ENCODE measurements around the gene FRG1. TPM values are rescaled to one million over a fixed set of nuclear protein-coding genes. Genes with fewer than 3 reads are reported as not detected.
"Not testable (repeated sequence)": the region's sequence is repeated elsewhere in the genome, so short reads cannot be mapped to it uniquely, and the experiment has no call there.

FRG1 gene
- polyA plus RNA-seq, 1 donor from 2014 or later, result 104 TPM

DNA sequence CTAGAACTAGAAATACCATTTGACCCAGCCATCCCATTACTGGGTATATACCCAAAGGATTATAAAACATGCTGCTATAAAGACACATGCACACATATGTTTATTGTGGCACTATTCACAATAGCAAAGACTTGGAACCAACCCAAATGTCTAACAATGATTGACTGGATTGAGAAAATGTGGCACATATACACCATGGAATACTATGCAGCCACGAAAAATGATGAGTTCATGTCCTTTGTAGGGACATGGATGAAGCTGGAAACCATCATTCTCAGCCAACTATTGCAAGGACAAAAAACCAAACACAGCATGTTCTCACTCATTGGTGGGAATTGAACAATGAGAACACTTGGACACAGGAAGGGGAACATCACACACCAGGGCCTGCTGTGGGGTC, 28.6 kb downstream of the FRG1 start:
- H3K27ac ChIP-seq (ENCODE audit: low read length); H3K27me3 ChIP-seq (ENCODE audit: insufficient read depth, low read depth, low read length); H3K9ac ChIP-seq (ENCODE audit: low read length); H2AFZ ChIP-seq (ENCODE audit: low read depth, low read length); H3F3A ChIP-seq (ENCODE audit: insufficient read depth, low read length, poor library complexity, severe bottlenecking); H3K36me3 ChIP-seq (ENCODE audit: insufficient read depth, low read length); H3K9me2 ChIP-seq (ENCODE audit: insufficient read depth, low read length); H3K79me2 ChIP-seq (replicated peaks; ENCODE audit: insufficient read depth, low read length); H4K20me1 ChIP-seq (ENCODE audit: insufficient read depth); H3K9me3 ChIP-seq (ENCODE audit: low read length); H3K4me2 ChIP-seq (ENCODE audit: low read length); H3K4me3 ChIP-seq (ENCODE audit: low read length): not testable (repeated sequence)

GRCh38 chr4:189973646-189974045, 33.0 kb downstream of the FRG1 start:
- Histone ChIP-seq H3K9me2 (ENCODE audit: insufficient read depth, low read length) (no peaks in the 10 kb centered on the region), H3K9ac (ENCODE audit: low read length) (no peak overlapping the region), H3K4me3 (ENCODE audit: low read length) (no peak overlapping the region), H3K27ac (ENCODE audit: low read length) (no peak overlapping the region), H3K9me3 (ENCODE audit: low read length) (no peaks in the 10 kb centered on the region), H3K27me3 (ENCODE audit: insufficient read depth, low read depth, low read length) (no peaks in the 10 kb centered on the region), H2AFZ (ENCODE audit: low read depth, low read length) (no peak overlapping the region), H3K4me2 (ENCODE audit: low read length) (no peak overlapping the region), H4K20me1 (ENCODE audit: insufficient read depth) (no peaks in the 10 kb centered on the region), H3F3A (ENCODE audit: insufficient read depth, low read length, poor library complexity, severe bottlenecking) (no peaks in the 10 kb centered on the region), H3K36me3 (ENCODE audit: insufficient read depth, low read length) (no peaks in the 10 kb centered on the region), H3K79me2 (replicated peaks; ENCODE audit: insufficient read depth, low read length) (no peaks in the 10 kb centered on the region)
- TF ChIP-seq, protein P1, sequence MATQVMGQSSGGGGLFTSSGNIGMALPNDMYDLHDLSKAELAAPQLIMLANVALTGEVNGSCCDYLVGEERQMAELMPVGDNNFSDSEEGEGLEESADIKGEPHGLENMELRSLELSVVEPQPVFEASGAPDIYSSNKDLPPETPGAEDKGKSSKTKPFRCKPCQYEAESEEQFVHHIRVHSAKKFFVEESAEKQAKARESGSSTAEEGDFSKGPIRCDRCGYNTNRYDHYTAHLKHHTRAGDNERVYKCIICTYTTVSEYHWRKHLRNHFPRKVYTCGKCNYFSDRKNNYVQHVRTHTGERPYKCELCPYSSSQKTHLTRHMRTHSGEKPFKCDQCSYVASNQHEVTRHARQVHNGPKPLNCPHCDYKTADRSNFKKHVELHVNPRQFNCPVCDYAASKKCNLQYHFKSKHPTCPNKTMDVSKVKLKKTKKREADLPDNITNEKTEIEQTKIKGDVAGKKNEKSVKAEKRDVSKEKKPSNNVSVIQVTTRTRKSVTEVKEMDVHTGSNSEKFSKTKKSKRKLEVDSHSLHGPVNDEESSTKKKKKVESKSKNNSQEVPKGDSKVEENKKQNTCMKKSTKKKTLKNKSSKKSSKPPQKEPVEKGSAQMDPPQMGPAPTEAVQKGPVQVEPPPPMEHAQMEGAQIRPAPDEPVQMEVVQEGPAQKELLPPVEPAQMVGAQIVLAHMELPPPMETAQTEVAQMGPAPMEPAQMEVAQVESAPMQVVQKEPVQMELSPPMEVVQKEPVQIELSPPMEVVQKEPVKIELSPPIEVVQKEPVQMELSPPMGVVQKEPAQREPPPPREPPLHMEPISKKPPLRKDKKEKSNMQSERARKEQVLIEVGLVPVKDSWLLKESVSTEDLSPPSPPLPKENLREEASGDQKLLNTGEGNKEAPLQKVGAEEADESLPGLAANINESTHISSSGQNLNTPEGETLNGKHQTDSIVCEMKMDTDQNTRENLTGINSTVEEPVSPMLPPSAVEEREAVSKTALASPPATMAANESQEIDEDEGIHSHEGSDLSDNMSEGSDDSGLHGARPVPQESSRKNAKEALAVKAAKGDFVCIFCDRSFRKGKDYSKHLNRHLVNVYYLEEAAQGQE (IDR thresholded peaks at IDR 0.05; ENCODE audit: borderline replicate concordance), result no peak
- no peak for TF ChIP-seq CTCF (IDR thresholded peaks at IDR 0.05; ENCODE audit: poor library complexity, severe bottlenecking)
- no peak for TF ChIP-seq SMC3 (conservative IDR thresholded peaks at IDR 0.05; ENCODE audit: poor library complexity)
- TF ChIP-seq EZH2 (IDR thresholded peaks at IDR 0.05; ENCODE audit: borderline replicate concordance, insufficient read depth, low read length, poor library complexity, severe bottlenecking), result no peak
- no peak for TF ChIP-seq TAF1 (IDR thresholded peaks at IDR 0.05; ENCODE audit: low read depth)
- no peak for TF ChIP-seq MXI1 (conservative IDR thresholded peaks at IDR 0.05; ENCODE audit: poor library complexity, severe bottlenecking)
- TF ChIP-seq EP300 (conservative IDR thresholded peaks at IDR 0.05; ENCODE audit: poor library complexity, severe bottlenecking), result no peak
- TF ChIP-seq POLR2AphosphoS5 (IDR thresholded peaks at IDR 0.05), result no peak
- no peak for TF ChIP-seq RAD21 (conservative IDR thresholded peaks at IDR 0.05)

- no peak overlapping the region for H3K27ac ChIP-seq (ENCODE audit: low read length)
- TF ChIP-seq EP300 (conservative IDR thresholded peaks at IDR 0.05; ENCODE audit: poor library complexity, severe bottlenecking), result no peak
- no peak for TF ChIP-seq CTCF (IDR thresholded peaks at IDR 0.05; ENCODE audit: poor library complexity, severe bottlenecking)
- TF ChIP-seq POLR2AphosphoS5 (IDR thresholded peaks at IDR 0.05), result no peak
- TF ChIP-seq MXI1 (conservative IDR thresholded peaks at IDR 0.05; ENCODE audit: poor library complexity, severe bottlenecking), result no peak
- no peak for TF ChIP-seq SMC3 (conservative IDR thresholded peaks at IDR 0.05; ENCODE audit: poor library complexity)
- no peak for TF ChIP-seq EZH2 (IDR thresholded peaks at IDR 0.05; ENCODE audit: borderline replicate concordance, insufficient read depth, low read length, poor library complexity, severe bottlenecking)
- TF ChIP-seq RAD21 (conservative IDR thresholded peaks at IDR 0.05), result no peak
- TF ChIP-seq, protein P1 (IDR thresholded peaks at IDR 0.05; ENCODE audit: borderline replicate concordance), result no peak
- H3K4me3 ChIP-seq (ENCODE audit: low read length), result no peak overlapping the region
- no peak overlapping the region for H2AFZ ChIP-seq (ENCODE audit: low read depth, low read length)
- H4K20me1 ChIP-seq (ENCODE audit: insufficient read depth), result no peaks in the 10 kb centered on the region
- no peaks in the 10 kb centered on the region for H3K9me3 ChIP-seq (ENCODE audit: low read length)
- no peaks in the 10 kb centered on the region for H3K79me2 ChIP-seq (replicated peaks; ENCODE audit: insufficient read depth, low read length)
- no peaks in the 10 kb centered on the region for H3K36me3 ChIP-seq (ENCODE audit: insufficient read depth, low read length)
- no peak overlapping the region for H3K9ac ChIP-seq (ENCODE audit: low read length)
- H3K4me2 ChIP-seq (ENCODE audit: low read length), result no peak overlapping the region
- H3K9me2 ChIP-seq (ENCODE audit: insufficient read depth, low read length), result no peaks in the 10 kb centered on the region
- H3F3A ChIP-seq (ENCODE audit: insufficient read depth, low read length, poor library complexity, severe bottlenecking), result no peaks in the 10 kb centered on the region
- no peaks in the 10 kb centered on the region for H3K27me3 ChIP-seq (ENCODE audit: insufficient read depth, low read depth, low read length)
Observed at GRCh38 chr4:189974056-189974455, 33.4 kb downstream of the FRG1 start.

Data from neural cell (in vitro differentiated cells).